Right ventricle myocardium inferior (tissue), 1 donor: Measurements from ENCODE around the gene DMTF1. TPM values are rescaled to one million over a fixed set of nuclear protein-coding genes. Genes with fewer than 3 reads are reported as not detected.

ENCODE experiments used
- ATAC-seq: fragments of 200-7000 bp; cut with Tn5 transposase; one replicate; pipeline ENCODE4 v1.9.1; 2020; ENCODE audit warnings: mild to moderate bottlenecking, moderate library complexity
- DNase-seq: peaks from one replicate; pipeline ENCODE4 v3.0.0; 2021; ENCODE audit errors: missing footprints
- intact Hi-C: fragments of 100-400 bp; cut with DNase I; formaldehyde crosslinking; loops from one replicate; pipeline ENCODE4 v1.11.0; 2022
- total RNA-seq: library from RNA; stranded (reverse); fragmentation: NEBNext Ultra II Directional; extraction: Animal tissue kit (Norgen Biotek cat#: 25700); gene quantifications from one replicate; pipeline ENCODE4 v1.2.1, GENCODE V29; 2021
- donor health status: DM: no; HTN: yes; CAD: no; lungs with severe emphysema.

The DMTF1 gene
- total RNA-seq, 1 donor from 2014 or later, result 22.1 TPM

DNA sequence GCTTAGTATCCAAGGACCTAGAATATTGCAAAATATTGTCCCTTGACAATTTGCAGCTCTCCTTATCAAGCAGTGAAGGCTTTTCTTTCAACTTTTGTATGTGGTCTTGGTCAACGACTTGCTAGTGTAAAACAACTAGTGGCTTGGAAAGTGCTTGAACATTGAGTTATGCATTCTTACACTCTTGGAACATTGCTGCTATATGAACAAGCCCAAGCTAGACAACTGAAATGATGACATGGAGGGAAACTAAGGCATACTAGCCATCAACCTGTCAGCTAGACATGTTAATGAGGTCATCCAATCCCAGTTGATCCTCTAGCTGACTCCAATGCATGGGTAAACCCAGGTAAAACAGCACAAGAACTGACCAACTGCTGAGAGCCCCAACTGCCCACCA is 12.7 kb upstream of the DMTF1 start:
- DNase-seq (no peak), ATAC-seq (no peak)
- intact Hi-C loops, result no loop called here

DNA sequence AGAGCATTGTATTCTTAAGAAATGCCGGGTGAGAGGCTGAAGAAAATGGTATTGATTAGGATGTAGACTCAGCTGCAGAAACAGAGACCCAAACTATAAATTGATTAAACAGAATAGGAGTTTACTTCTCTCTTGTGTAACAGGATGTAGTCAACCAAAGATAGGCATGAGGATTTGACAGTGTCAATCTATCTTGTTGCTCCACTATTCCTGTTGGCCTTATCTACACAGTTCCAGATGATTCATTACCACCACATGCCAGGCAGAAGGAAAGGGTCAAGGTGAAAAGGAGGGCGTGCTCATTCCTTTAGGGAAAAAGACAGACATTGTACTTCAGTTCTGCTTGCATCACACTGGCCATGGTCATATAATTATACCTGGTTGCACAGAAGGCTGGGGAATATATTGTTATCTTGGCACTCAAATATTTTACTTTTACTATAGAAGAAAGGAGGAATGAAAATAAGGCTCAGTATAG is 11.9 kb upstream of the DMTF1 start:
- intact Hi-C loops, result no loop called here
- DNase-seq (no peak), ATAC-seq (no peak)

DNA sequence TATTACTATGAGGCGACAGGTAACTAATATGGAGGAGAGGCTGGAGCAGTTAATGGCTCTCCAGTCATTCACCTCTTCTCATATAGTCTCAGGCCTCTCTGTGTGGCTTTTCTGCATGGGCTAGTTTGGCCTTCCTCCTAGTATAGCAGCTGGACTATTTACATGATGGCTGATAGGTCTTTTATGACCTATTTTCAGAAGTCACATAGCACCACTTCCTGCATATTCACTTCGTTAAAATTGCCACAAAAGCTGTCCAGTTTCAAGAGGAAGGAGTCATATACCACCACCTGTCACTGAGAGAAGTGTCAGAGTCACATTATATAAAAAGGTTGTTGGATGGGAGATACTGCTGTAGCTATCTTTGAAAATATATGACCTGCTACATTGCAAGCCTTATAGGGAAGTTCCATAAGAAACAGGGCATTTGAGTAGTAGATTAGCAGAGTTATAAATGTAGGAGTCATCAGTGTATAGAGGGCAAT is 8.0 kb upstream of the DMTF1 start:
- no peak for ATAC-seq
- intact Hi-C loops, result no loop called here
- DNase-seq, result no peak

DNA sequence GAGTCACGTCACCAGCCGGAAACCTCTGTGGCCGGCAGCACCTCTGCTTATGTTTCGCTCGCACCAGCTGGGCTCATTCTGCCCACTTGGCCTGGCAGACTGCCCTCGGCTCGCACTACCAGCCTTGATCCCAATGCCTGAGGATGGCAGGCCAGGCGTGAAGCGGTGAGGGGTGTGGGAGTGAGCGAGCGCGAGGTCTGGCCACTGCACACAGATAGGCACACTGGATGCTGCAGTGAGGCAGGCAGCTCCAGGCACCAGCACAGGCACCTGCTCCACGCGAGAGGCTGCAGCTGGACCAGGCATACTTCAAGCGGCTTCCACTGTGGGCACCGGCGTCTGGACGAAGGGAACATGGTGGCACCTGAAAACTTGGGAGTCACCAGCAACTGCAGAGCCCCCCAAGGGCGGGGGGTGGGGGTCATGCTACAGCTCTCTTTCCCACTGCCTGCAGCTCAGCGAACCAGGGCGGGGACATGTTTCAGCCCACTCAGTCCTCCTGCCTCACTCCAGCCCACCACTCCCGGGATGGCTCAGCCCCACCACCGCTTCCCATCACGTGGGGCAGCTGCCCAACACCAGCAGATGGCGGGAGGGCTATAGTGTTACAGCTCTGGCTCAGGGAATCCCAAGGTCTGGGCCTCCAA is 5.4 kb upstream of the DMTF1 start:
- DNase-seq (peak; percentile 62), ATAC-seq (no peak)
- intact Hi-C loops, result no loop called here

DNA sequence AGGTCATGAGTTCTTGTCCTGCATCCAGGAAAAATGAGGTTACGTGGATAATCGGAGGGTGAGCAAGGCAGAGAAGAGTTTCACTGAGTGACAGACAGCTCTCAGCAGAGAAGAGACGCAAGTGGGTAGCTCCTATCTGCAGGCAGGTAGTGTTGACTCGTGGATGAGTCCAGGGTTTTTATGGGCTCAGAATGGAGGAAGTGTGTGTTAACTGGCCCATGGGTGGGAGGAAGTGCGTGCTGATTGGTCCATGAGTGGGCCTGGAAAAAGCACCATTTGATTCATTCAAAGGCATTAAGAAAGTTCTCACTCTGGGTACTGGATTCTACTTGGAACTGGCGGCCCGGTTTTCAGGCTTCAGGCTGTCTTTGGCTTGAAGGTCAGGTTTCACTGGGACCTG is 4.8 kb upstream of the DMTF1 start:
- intact Hi-C loops, result no loop called here
- DNase-seq, result no peak

GRCh38 chr7:87148332-87148955 is 3.8 kb upstream of the DMTF1 start:
- no peak for DNase-seq
- ATAC-seq, result no peak
- intact Hi-C loops, result loop anchor here (2.0 kb wide), 1 partner anchor 210 kb away; no protein-coding TSS in a partner anchor

More for the DNA sequence above, 4.8 kb upstream of the DMTF1 start:
- ATAC-seq, result no peak

DNA sequence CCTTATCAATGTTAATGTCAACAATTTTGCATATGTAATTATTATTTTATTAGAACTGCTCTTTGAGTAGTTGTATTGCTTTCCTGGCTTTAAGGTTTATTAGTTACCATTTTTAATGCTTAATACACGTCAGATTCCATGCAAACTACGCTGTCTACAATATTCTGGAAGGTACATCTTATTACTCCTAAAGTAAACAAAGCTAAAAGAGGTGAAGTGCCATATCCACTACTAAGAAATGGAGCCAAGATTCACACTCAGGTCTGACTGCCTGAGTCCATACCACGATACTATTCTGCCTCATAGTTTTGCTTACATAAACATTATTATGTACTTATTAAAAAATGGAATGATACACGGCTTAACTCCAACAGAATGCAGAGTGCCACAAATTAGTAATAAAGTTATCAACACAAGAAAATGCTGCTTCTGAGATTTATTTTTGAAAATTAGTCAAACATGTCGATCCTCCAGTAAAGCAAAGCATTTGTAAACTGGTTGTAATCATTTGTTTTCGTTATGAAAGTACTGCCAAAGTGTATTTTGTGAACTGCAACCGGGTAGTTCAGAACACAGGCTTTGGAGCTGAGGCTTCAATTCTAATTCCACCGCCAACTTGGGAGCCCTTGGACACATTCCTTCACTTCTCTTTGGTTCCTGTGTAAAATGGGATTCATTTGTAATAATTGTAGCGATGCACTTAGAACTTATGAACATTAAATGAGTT is 1.1 kb upstream of the DMTF1 start:
- ATAC-seq (no peak), DNase-seq (no peak)
- intact Hi-C loops, result loop anchor here (5.0 to 10.0 kb wide), 4 partner anchors 66 to 724 kb away; partner anchors contain the start of genes CROT, DBF4, ELAPOR2 and SLC25A40

DNA sequence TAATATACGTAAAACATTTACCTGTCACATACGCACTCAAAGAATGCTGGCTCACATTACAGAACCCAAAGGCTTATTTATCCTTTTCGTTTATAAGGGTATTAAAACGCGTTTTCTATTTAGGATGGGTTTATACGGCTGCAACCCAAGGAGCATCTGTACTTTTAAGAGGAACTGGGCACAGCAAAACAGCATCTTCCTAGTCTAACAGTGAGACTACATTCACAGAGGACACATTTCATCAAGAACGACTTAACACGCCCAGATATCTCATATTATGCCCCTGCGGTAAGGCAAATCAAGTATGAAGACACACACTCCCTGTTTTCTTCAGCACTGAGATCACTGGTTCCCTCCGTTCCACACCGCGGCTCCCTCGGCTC is 533 bp upstream of the DMTF1 start:
- intact Hi-C loops, result loop anchor here (5.0 to 10.0 kb wide), 4 partner anchors 66 to 723 kb away; partner anchors contain the start of genes CROT, DBF4, ELAPOR2 and SLC25A40
- no peak for DNase-seq
- ATAC-seq, result no peak

DNA sequence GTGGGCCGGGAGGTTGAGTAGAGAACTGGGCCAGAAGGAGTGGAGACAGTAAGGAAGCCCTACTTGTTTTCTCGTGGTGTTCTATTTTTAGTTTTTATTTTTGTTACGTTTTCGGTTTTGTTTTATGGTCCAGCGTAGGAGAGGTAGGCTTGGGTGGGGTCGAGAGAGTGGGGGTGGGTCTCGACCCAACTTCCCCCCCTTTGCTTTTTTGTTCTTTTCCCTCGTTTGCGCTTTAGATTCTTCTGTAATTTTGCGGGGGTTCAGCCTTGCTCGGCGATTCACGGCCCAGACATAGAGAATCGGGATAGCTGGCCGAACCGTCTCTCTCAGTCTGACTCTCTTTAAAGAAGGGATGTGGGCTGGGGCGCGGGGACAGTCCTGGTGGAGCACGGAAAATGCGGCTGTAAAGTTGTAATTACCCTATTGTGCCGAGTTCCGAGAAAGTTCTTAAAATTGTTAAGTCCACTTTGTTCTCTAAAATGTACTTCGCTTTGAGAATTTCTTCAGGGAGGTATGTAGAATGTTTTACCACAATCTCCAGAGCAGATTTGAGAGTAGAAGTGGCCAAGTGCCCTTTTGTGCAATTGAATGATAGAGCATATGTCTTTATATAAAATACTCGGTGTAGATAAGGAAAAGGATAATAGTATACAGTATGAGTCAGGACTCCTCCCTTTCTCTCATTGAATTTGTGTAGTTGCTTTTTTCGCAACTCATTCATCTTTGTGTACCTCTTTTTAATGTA is 816 bp downstream of the DMTF1 start:
- peak; percentile 6 for ATAC-seq
- peak; percentile 73 for DNase-seq
- intact Hi-C loops, result loop anchor here (5.0 to 10.0 kb wide), 4 partner anchors 64 to 722 kb away; partner anchors contain the start of genes CROT, DBF4, ELAPOR2 and SLC25A40

- intact Hi-C loops, result loop anchor here (5.0 to 10.0 kb wide), 4 partner anchors 63 to 721 kb away; partner anchors contain the start of genes CROT, DBF4, ELAPOR2 and SLC25A40
Measured at GRCh38 chr7:87154166-87154565, 1.9 kb downstream of the DMTF1 start.

DNA sequence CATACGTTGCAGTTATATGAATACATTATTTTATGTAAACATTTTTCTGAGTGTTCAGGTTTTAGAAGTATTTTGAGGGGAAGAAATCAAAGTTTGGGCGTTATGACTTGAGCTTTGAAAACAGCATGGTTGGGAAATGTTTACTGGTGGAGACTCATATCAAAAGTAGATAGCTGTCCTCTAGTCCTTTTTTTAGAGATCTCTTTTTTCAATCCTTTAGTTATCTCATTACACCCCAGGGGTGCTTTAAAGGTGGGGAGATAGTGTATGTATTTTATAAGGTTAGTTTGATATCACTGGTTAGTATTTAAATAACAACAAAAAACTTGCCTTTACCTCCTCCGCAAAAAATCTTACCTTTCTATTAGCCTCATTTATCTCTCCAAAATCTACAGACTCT is 2.3 kb downstream of the DMTF1 start:
- ATAC-seq (no peak), DNase-seq (no peak)
- intact Hi-C loops, result loop anchor here (5.0 to 10.0 kb wide), 4 partner anchors 63 to 720 kb away; partner anchors contain the start of genes CROT, DBF4, ELAPOR2 and SLC25A40

More at GRCh38 chr7:87154166-87154565, 1.9 kb downstream of the DMTF1 start:
- DNase-seq (no peak), ATAC-seq (no peak)

GRCh38 chr7:87155788-87156187 is 3.5 kb downstream of the DMTF1 start:
- DNase-seq (no peak), ATAC-seq (no peak)
- intact Hi-C loops, result loop anchor here (5.0 to 10.0 kb wide), 2 partner anchors 47 to 719 kb away; partner anchors contain the start of genes DBF4 and SLC25A40

DNA sequence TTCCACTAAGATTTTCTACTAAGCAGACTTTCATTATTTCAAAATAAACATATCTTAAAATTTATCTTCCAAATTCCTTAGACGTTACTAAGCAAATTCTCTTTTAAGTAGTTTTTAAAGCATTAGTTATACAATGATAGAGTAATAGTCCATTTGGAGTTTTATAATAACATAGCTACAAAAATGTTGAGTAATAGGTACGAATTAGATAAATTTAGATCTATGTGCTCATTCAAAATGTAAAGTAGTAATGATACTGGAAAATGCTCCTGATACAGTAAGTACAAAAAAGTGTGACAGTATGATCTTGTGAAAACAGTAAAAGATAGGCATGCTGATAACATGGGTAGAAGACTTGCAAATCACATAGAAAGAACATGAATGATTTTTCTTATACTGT is 4.5 kb downstream of the DMTF1 start:
- DNase-seq (no peak), ATAC-seq (no peak)
- intact Hi-C loops, result loop anchor here (5.0 to 10.0 kb wide), 2 partner anchors 46 to 718 kb away; partner anchors contain the start of genes DBF4 and SLC25A40

DNA sequence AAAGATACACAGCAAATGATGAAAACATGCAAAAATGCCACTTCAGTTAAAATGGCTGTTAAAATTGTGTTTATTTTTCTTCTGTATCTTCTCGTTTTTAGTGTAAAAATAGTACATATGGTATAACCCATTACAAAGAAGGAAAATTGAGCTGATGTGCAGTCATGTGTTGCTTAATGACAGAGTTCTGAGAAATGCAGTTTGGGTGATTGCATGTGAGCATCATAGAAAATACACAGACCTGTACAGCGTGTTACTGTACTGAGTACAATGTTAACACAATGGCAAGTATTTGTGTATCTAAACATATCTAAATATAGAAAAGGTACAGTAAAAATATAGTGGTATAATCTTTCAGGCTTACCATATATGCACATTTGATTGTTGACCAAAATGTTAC is 7.3 kb downstream of the DMTF1 start:
- intact Hi-C loops, result loop anchor here (5.0 to 10.0 kb wide), 2 partner anchors 43 to 715 kb away; partner anchors contain the start of genes DBF4 and SLC25A40
- DNase-seq (no peak), ATAC-seq (no peak)

DNA sequence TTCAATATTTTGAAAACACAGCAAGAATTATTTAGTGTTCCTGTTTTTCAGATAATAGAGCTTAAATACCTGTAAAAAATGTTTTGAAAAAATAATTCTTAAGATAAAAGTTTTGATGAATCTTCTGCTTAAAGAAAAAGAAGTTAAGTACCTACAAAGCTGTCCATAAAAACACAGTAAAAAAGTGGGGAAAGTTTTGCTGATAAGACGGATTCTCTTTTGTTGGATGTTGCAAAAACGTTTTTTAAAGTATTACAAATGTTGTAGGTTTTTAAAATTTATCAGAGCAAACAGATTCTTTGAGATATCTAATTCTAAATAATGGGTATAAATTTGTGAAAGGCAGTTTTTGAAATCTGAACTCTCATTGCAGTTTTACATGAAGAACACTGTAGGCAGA is 12.2 kb downstream of the DMTF1 start:
- DNase-seq (no peak), ATAC-seq (no peak)
- intact Hi-C loops, result no loop called here

DNA sequence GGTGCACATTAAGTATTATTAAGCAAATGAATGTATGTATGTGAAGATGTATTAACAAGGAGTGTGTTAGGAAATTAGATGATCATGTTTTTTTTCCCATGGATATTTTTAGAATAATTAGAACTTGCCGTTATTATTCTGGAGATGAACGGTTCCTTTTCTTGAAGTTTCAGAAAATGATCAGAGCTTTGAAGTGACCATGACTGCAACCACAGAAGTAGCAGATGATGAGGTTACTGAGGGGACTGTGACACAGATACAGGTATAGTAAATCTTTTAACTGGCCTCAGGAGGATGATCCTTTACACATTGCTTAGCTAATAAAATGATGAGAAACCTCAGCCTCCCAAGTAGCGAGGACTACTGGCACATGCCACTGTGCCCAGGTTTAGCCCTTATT is 18.6 kb downstream of the DMTF1 start:
- DNase-seq, result no peak
- no peak for ATAC-seq
- intact Hi-C loops, result no loop called here

DNA sequence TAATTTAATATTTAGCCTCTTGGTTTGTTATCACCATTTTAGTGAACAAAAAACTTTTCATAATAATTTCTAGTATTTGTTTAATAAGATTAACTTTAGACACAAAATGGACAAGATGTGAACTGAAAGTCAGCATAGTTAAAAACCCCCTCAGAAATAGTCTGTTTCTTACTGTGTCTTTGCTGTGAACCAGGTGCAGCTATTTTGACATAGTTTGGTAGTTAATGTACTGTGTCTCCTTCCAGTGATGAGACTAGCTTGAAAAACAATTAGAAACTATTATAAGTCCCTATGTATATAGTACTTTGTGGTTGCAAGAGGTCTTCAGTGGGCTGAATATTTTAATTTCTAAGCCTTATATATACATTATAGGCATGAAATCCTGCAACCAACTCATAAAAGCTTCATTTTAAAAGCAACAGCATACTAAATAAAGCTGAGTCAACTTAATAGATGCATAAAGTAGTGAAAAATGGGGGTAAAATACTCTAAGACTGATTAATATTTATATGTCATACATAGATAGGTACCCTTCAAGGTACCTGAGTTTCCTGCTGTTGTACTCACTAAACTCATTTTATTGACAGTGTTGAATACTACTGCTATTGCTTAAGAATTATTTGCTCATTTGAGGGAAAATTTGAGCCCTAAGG is 19.2 kb downstream of the DMTF1 start:
- no peak for DNase-seq
- intact Hi-C loops, result no loop called here
- no peak for ATAC-seq

DNA sequence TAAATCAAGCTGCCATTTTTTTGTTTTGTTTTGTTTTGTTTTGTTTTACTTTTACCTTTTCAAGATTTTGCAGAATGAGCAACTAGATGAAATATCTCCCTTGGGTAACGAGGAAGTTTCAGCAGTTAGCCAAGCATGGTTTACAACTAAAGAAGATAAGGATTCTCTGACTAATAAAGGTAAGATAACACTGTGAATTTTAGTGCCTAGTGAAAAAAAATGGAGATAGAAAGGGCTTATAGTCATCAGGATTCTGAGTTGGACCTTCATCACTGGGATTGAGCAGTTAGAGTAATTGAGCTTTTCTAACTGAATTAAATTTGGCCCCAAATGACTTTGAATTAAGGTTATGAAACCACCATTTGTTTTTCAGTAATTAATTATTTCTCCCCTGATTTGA is 21.2 kb downstream of the DMTF1 start:
- DNase-seq (no peak), ATAC-seq (no peak)
- intact Hi-C loops, result no loop called here
